ENCODE measurements around the gene PPP1R12A. TPM values are rescaled to one million over a fixed set of nuclear protein-coding genes. Genes with fewer than 3 reads are reported as not detected.

PPP1R12A gene
- total RNA-seq, 2 experiments from 2014 or later: 44.5 to 65.1 TPM

- Histone ChIP-seq H3K4me1 (ENCODE audit: insufficient read depth, low read length, poor library complexity, severe bottlenecking) (no peaks in the 10 kb centered on the region), H3K9me3 (ENCODE audit: low read length) (no peaks in the 10 kb centered on the region), H4K20me1 (ENCODE audit: insufficient read depth, low read length) (no peaks in the 10 kb centered on the region), H3K79me2 (ENCODE audit: insufficient read depth, low read depth, low read length) (no peaks in the 10 kb centered on the region), H2AFZ (ENCODE audit: low read length) (no peak overlapping the region), H3K27ac (ENCODE audit: low read depth, low read length, poor library complexity, severe bottlenecking) (no peak overlapping the region), H3K4me2 (ENCODE audit: low read length) (no peak overlapping the region), H3K9me2 (ENCODE audit: insufficient read depth, low read length) (no peaks in the 10 kb centered on the region), H3K4me3 (ENCODE audit: low read depth, low read length, poor library complexity, severe bottlenecking) (no peak overlapping the region), H3K36me3 (ENCODE audit: insufficient read depth, low read length) (no peaks in the 10 kb centered on the region)
- POLR2A ChIA-PET: interaction anchor here (0.6 kb wide), 1 partner anchor 23 kb away, joined by 3 read pairs; no protein-coding TSS in a partner anchor
- intact Hi-C loops (cut with micrococcal nuclease; ENCODE audit: unreplicated experiment): no loop called here
- no TSS peak for BruUV-seq (replicated peaks)
- CTCF ChIA-PET (ENCODE audit: unreplicated experiment): no interaction called here
- TF ChIP-seq CTCF (conservative IDR thresholded peaks at IDR 0.05; ENCODE audit: low read length) (no peak), EZH2phosphoT487 (IDR thresholded peaks at IDR 0.05; ENCODE audit: borderline replicate concordance, low read depth, low read length) (no peak)
- no peak for DNase-seq (ENCODE audit: low spot score)
Measured at GRCh38 chr12:79955561-79955960, 20.7 kb upstream of the PPP1R12A start.

- CTCF ChIA-PET (ENCODE audit: unreplicated experiment): no interaction called here
- TF ChIP-seq EZH2phosphoT487 (IDR thresholded peaks at IDR 0.05; ENCODE audit: borderline replicate concordance, low read depth, low read length): no peak
- no peak for TF ChIP-seq CTCF (conservative IDR thresholded peaks at IDR 0.05; ENCODE audit: low read length)
- no peak overlapping the region for H3K27ac ChIP-seq (ENCODE audit: low read depth, low read length, poor library complexity, severe bottlenecking)
- POLR2A ChIA-PET: no interaction called here
- H3K9me3 ChIP-seq (ENCODE audit: low read length): no peaks in the 10 kb centered on the region
- DNase-seq (ENCODE audit: low spot score): no peak
- no peak overlapping the region for H3K4me3 ChIP-seq (ENCODE audit: low read depth, low read length, poor library complexity, severe bottlenecking)
- H2AFZ ChIP-seq (ENCODE audit: low read length): no peak overlapping the region
- intact Hi-C loops (cut with micrococcal nuclease; ENCODE audit: unreplicated experiment): no loop called here
- BruUV-seq (replicated peaks): no TSS peak
- no peaks in the 10 kb centered on the region for H3K4me1 ChIP-seq (ENCODE audit: insufficient read depth, low read length, poor library complexity, severe bottlenecking)
- H4K20me1 ChIP-seq (ENCODE audit: insufficient read depth, low read length): no peaks in the 10 kb centered on the region
- H3K4me2 ChIP-seq (ENCODE audit: low read length): no peak overlapping the region
- no peaks in the 10 kb centered on the region for H3K9me2 ChIP-seq (ENCODE audit: insufficient read depth, low read length)
- no peaks in the 10 kb centered on the region for H3K36me3 ChIP-seq (ENCODE audit: insufficient read depth, low read length)
- no peaks in the 10 kb centered on the region for H3K79me2 ChIP-seq (ENCODE audit: insufficient read depth, low read depth, low read length)
Measured at GRCh38 chr12:79954037-79954610, 19.2 kb upstream of the PPP1R12A start.

- no peaks in the 10 kb centered on the region for H3K4me1 ChIP-seq (ENCODE audit: insufficient read depth, low read length, poor library complexity, severe bottlenecking)
- H3K79me2 ChIP-seq (ENCODE audit: insufficient read depth, low read depth, low read length): no peaks in the 10 kb centered on the region
- intact Hi-C loops (cut with micrococcal nuclease; ENCODE audit: unreplicated experiment): no loop called here
- H4K20me1 ChIP-seq (ENCODE audit: insufficient read depth, low read length): no peaks in the 10 kb centered on the region
- no TSS peak for BruUV-seq (replicated peaks)
- TF ChIP-seq EZH2phosphoT487 (IDR thresholded peaks at IDR 0.05; ENCODE audit: borderline replicate concordance, low read depth, low read length): no peak
- TF ChIP-seq CTCF (conservative IDR thresholded peaks at IDR 0.05; ENCODE audit: low read length): no peak
- no peaks in the 10 kb centered on the region for H3K9me2 ChIP-seq (ENCODE audit: insufficient read depth, low read length)
- no peak overlapping the region for H2AFZ ChIP-seq (ENCODE audit: low read length)
- H3K4me2 ChIP-seq (ENCODE audit: low read length): no peak overlapping the region
- ChIA-PET CTCF (ENCODE audit: unreplicated experiment) (no interaction called here), POLR2A (interaction anchor here (0.6 to 0.9 kb wide), 4 partner anchors 12 to 643 kb away, joined by 3 to 7 read pairs (median 5); no protein-coding TSS in a partner anchor)
- no peaks in the 10 kb centered on the region for H3K9me3 ChIP-seq (ENCODE audit: low read length)
- no peak overlapping the region for H3K27ac ChIP-seq (ENCODE audit: low read depth, low read length, poor library complexity, severe bottlenecking)
- H3K4me3 ChIP-seq (ENCODE audit: low read depth, low read length, poor library complexity, severe bottlenecking): no peak overlapping the region
- DNase-seq (ENCODE audit: low spot score): no peak
- no peaks in the 10 kb centered on the region for H3K36me3 ChIP-seq (ENCODE audit: insufficient read depth, low read length)
Measured at GRCh38 chr12:79949098-79949497, 14.2 kb upstream of the PPP1R12A start.
